ENCODE measurements around the gene COL4A2.
"Not testable (repeated sequence)": the region's sequence is repeated elsewhere in the genome, so short reads cannot be mapped to it uniquely, and the experiment has no call there.

Gene COL4A2

DNA sequence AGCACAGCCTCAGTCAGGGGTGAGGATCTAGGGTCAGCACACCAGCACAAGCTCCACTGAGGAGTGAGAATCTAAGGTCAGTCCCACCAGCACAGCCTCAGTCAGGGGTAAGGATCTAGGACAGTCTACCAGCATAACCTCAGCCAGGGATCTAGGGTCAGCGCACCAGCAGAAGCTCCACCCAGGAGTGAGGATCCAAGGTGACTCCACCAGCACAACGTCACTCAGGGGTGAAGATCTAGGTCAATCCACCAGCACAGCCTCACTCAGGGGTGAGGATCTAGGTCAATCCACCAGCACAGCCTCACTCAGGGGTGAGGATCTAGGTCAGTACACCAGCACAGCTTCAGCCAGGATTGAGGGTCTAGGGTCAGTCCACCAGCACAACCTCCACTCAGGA lies 189.9 kb downstream of the COL4A2 start:
- ChIA-PET POLR2A (ENCODE audit: low non-redundant PET) (no interaction called here), CTCF (no interaction called here)
- TF ChIP-seq, protein P1, sequence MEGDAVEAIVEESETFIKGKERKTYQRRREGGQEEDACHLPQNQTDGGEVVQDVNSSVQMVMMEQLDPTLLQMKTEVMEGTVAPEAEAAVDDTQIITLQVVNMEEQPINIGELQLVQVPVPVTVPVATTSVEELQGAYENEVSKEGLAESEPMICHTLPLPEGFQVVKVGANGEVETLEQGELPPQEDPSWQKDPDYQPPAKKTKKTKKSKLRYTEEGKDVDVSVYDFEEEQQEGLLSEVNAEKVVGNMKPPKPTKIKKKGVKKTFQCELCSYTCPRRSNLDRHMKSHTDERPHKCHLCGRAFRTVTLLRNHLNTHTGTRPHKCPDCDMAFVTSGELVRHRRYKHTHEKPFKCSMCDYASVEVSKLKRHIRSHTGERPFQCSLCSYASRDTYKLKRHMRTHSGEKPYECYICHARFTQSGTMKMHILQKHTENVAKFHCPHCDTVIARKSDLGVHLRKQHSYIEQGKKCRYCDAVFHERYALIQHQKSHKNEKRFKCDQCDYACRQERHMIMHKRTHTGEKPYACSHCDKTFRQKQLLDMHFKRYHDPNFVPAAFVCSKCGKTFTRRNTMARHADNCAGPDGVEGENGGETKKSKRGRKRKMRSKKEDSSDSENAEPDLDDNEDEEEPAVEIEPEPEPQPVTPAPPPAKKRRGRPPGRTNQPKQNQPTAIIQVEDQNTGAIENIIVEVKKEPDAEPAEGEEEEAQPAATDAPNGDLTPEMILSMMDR (conservative IDR thresholded peaks at IDR 0.05; ENCODE audit: low read depth) = no peak
- no peak for DNase-seq (ENCODE audit: low spot score)
- no peak overlapping the region for H3K27ac ChIP-seq

- CTCF ChIA-PET; POLR2A ChIA-PET (ENCODE audit: low non-redundant PET); H3K27ac ChIP-seq; DNase-seq (ENCODE audit: low spot score): not testable (repeated sequence)
Observed at GRCh38 chr13:110497896-110498295, 190.8 kb downstream of the COL4A2 start.

- POLR2A ChIA-PET (ENCODE audit: low non-redundant PET) = no interaction called here
- no peak for DNase-seq (ENCODE audit: low spot score)
- CTCF ChIA-PET = no interaction called here
- H3K27ac ChIP-seq = no peak overlapping the region
- TF ChIP-seq, protein P1 (conservative IDR thresholded peaks at IDR 0.05; ENCODE audit: low read depth) = no peak
Observed at GRCh38 chr13:110498327-110498726, 191.2 kb downstream of the COL4A2 start.

DNA sequence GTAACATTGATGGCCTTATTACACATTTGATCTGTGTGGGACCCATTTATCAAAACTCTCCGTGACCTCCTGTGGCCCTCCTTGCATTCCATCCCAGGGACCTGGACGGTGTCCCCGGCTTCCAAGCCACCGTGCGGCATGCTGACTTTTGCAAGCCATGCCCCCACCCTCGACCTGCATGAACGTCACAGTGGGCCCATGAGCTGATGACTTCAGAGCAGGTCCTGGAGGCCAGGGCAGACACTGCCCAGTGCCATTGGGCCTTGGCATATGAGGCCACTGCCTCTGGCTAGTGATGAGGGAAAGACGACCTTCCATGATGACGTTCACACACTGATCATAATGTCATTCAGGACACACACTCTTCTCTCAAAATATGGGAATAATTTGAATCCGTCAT lies 191.7 kb downstream of the COL4A2 start:
- no peak for DNase-seq (ENCODE audit: low spot score)
- TF ChIP-seq, protein P1 (conservative IDR thresholded peaks at IDR 0.05; ENCODE audit: low read depth) = no peak
- POLR2A ChIA-PET (ENCODE audit: low non-redundant PET) = no interaction called here
- CTCF ChIA-PET = no interaction called here
- no peak overlapping the region for H3K27ac ChIP-seq

DNA sequence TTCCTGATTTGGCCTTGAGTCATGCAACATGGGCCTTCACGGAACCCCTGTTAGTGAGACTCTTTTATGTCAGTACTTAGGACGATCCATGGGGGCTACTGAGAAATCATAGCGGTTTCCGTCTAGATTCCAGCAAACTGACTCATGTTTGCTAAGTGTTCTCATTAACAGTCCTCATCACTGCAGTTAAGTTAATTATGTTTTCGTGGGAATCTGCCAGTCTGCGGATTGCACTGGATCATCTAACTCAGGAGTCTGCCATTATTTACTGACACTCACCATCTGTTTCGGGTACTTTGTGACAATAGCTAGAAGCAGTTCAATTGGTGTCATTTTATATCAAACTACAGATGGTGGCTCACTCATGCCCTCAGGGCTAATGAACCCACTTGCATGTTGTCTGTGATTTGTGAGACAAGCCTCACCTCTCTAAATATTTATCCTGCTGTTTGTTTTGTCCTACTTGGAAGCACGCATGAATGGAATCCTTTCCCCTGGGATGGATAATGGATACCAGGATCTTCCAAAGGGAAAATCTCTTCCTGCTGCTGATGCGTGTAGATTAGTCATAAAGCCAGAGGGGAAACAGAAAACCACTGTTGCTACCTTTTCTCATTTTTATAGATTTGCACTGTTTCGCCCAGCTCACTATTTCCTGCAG lies 192.7 kb downstream of the COL4A2 start:
- H3K27ac ChIP-seq = no peak overlapping the region
- TF ChIP-seq, protein P1 (conservative IDR thresholded peaks at IDR 0.05; ENCODE audit: low read depth) = no peak
- DNase-seq (ENCODE audit: low spot score) = peak; percentile 21
- ChIA-PET CTCF (no interaction called here), POLR2A (ENCODE audit: low non-redundant PET) (no interaction called here)

GRCh38 chr13:110500341-110500740 lies 193.3 kb downstream of the COL4A2 start:
- no peak for DNase-seq (ENCODE audit: low spot score)
- CTCF ChIA-PET = no interaction called here
- POLR2A ChIA-PET (ENCODE audit: low non-redundant PET) = no interaction called here
- no peak overlapping the region for H3K27ac ChIP-seq
- TF ChIP-seq, protein P1 (conservative IDR thresholded peaks at IDR 0.05; ENCODE audit: low read depth) = no peak

DNA sequence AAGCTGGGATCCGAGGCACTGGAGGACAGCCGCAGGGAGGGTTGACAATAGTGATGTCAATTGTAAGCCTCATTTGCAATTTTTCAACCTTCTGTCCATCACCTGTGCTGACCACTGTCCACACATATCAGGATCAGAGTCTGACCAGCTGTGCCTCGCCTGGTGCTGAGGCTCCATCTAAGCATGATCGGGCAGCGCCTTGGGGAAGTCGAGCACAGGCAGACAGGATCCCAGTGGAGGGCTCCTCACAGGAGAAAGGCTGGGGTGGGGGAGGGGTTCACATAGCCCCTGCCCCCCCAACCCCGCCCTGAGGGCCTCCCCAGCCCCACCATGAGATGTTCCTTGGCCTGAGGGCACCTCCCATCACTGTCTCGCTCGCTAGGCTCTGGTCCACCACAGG lies 194.1 kb downstream of the COL4A2 start:
- POLR2A ChIA-PET (ENCODE audit: low non-redundant PET) = no interaction called here
- CTCF ChIA-PET = no interaction called here
- TF ChIP-seq, protein P1 (conservative IDR thresholded peaks at IDR 0.05; ENCODE audit: low read depth) = no peak
- no peak for DNase-seq (ENCODE audit: low spot score)
- H3K27ac ChIP-seq = no peak overlapping the region

Measured in RWPE1 (cell line).